Activated CD8-positive, alpha-beta T cell treated with anti-CD3 and anti-CD28 coated beads for 36 hours (primary cell): ENCODE results near the gene NAALAD2. TPM values are rescaled to one million over a fixed set of nuclear protein-coding genes. Genes with fewer than 3 reads are reported as not detected.

Experiments used
- ATAC-seq: fragments of 200-7000 bp; cut with Tn5 transposase; one replicate; pipeline ENCODE4 v1.10.0; 2021; ENCODE audit warnings: mild to moderate bottlenecking, moderate library complexity
- CTCF ChIA-PET: fragments of 350-600 bp; sonication (Branson Sonifier 250); formaldehyde crosslinking; loops from one replicate; lab custom pipeline; 2021; ENCODE audit warnings: antibody characterized with exemption; lab: Charles Lee
- POLR2A ChIA-PET: fragments of 350-600 bp; sonication (Branson Sonifier 250); formaldehyde crosslinking; loops from one replicate; lab custom pipeline; 2021; ENCODE audit warnings: antibody characterized with exemption; lab: Charles Lee
- DNase-seq: peaks from one replicate; pipeline ENCODE4 v3.0.0-alpha.2; 2020
- H3K27ac Mint-ChIP-seq: one replicate; pipeline ENCODE4 v1.8.0; 2021; ENCODE audit warnings: mild to moderate bottlenecking, mixed read lengths
- H3K27me3 Mint-ChIP-seq: one replicate; pipeline ENCODE4 v1.8.0; 2021; ENCODE audit warnings: mixed read lengths
- H3K36me3 Mint-ChIP-seq: one replicate; pipeline ENCODE4 v1.8.0; 2021; ENCODE audit warnings: low read depth, mixed read lengths
- H3K4me1 Mint-ChIP-seq: one replicate; pipeline ENCODE4 v1.8.0; 2021; ENCODE audit warnings: low read depth, mixed read lengths
- H3K4me3 Mint-ChIP-seq: one replicate; pipeline ENCODE4 v1.8.0; 2021; ENCODE audit warnings: mild to moderate bottlenecking, moderate library complexity, mixed read lengths
- H3K9me3 Mint-ChIP-seq: one replicate; pipeline ENCODE4 v1.8.0; 2021; ENCODE audit warnings: mixed read lengths
- CTCF ChIP-seq: fragments of 200-600 bp; IDR thresholded peaks from one replicate; pipeline ENCODE4 v1.8.0; 2022; ENCODE audit warnings: antibody characterized with exemption, mild to moderate bottlenecking
- intact Hi-C: fragments of 100-400 bp; cut with micrococcal nuclease; formaldehyde crosslinking; loops from one replicate; pipeline ENCODE4 v1.10.0; 2022
- total RNA-seq, 2 experiments: library from RNA; stranded (reverse); gene quantifications; one replicate each; pipeline ENCODE4 v1.2.3, GENCODE V29; 2021

The NAALAD2 gene
- total RNA-seq, 2 experiments from 2014 or later, result not detected

GRCh38 chr11:90241414-90241813 lies 107.0 kb downstream of the NAALAD2 start:
- no peaks in the 10 kb centered on the region for H3K9me3 Mint-ChIP-seq
- peaks cover 17% of the 10 kb centered on the region for H3K27me3 Mint-ChIP-seq
- no peaks in the 10 kb centered on the region for H3K4me1 Mint-ChIP-seq
- TF ChIP-seq CTCF, result no peak
- intact Hi-C loops, result no loop called here
- DNase-seq (no peak), ATAC-seq (no peak)
- no peak overlapping the region for H3K27ac Mint-ChIP-seq
- CTCF ChIA-PET, result interaction anchor here (1.6 kb wide), 1 partner anchor 37 kb away, joined by 4 read pairs; no protein-coding TSS in a partner anchor
- H3K4me3 Mint-ChIP-seq, result no peak overlapping the region
- no peaks in the 10 kb centered on the region for H3K36me3 Mint-ChIP-seq
- POLR2A ChIA-PET, result no interaction called here

Other genes starting within 250 kb of the NAALAD2 start
- not detected for gene TRIM49D1, start 212.4 kb upstream of the NAALAD2 start, total RNA-seq
- gene TRIM49D2, start 210.6 kb upstream of the NAALAD2 start, total RNA-seq, result not detected
- gene TRIM64, start 168.6 kb upstream of the NAALAD2 start, total RNA-seq, result not detected
- not detected for gene TRIM49C, start 103.6 kb upstream of the NAALAD2 start, total RNA-seq
- gene UBTFL1, start 48.7 kb upstream of the NAALAD2 start, total RNA-seq, result not detected
- 10 to 100 TPM; 75.7 to 82.6 TPM for gene CHORDC1, start 88.4 kb downstream of the NAALAD2 start, total RNA-seq